ENCODE measurements around the gene PRKCA.

DNA sequence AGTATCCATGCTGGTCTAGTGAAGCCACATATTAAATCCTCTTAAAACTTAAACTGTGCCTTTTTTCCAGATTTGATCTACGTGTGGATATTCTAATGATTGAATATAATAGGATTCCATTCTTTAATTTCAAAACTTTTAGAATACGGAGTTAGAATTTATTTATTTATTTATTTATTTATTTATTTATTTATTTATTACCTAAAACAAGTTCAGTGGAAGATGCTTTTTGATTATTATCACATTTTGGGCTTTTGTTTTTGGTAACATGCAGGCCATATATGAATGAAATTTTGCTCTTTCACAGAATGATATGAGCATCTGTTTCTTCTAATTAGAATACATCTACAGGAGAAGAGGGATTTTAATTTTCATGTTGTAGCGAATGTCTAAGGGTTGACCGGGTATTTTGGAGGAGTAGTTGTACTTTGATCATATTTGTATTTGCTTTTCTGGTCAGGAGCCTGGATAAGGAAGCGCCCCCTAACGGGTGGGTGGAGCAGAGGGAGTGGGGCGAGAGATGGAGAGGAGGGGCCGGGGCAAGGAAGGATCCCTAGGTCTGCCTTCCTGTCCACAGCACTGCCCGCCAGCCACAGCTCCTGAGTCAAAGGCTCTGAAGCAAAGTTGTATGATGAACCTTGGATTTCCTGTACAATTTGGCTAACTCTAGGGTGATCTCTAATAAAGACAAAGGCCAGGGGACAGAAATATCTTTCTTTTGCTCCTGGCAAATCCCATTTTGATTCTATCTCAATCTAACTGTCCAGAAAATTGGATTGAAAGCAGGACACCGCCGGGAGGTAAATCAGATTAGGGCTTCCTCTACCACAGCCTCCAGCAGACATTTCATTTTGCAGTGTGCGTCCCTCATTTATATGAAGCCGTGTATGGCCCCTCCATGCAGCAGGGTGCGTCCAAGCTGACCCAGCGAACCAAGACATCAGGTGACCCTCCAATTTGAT is 149.1 kb downstream of the PRKCA start:
- TF ChIP-seq POLR2AphosphoS5 (IDR thresholded peaks at IDR 0.05): no peak
- TF ChIP-seq, protein P1, sequence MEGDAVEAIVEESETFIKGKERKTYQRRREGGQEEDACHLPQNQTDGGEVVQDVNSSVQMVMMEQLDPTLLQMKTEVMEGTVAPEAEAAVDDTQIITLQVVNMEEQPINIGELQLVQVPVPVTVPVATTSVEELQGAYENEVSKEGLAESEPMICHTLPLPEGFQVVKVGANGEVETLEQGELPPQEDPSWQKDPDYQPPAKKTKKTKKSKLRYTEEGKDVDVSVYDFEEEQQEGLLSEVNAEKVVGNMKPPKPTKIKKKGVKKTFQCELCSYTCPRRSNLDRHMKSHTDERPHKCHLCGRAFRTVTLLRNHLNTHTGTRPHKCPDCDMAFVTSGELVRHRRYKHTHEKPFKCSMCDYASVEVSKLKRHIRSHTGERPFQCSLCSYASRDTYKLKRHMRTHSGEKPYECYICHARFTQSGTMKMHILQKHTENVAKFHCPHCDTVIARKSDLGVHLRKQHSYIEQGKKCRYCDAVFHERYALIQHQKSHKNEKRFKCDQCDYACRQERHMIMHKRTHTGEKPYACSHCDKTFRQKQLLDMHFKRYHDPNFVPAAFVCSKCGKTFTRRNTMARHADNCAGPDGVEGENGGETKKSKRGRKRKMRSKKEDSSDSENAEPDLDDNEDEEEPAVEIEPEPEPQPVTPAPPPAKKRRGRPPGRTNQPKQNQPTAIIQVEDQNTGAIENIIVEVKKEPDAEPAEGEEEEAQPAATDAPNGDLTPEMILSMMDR (IDR thresholded peaks at IDR 0.05): no peak
- no peak for TF ChIP-seq POLR2A (IDR thresholded peaks at IDR 0.05)
